Measurements from ENCODE around the gene HDAC5.

Gene HDAC5

DNA sequence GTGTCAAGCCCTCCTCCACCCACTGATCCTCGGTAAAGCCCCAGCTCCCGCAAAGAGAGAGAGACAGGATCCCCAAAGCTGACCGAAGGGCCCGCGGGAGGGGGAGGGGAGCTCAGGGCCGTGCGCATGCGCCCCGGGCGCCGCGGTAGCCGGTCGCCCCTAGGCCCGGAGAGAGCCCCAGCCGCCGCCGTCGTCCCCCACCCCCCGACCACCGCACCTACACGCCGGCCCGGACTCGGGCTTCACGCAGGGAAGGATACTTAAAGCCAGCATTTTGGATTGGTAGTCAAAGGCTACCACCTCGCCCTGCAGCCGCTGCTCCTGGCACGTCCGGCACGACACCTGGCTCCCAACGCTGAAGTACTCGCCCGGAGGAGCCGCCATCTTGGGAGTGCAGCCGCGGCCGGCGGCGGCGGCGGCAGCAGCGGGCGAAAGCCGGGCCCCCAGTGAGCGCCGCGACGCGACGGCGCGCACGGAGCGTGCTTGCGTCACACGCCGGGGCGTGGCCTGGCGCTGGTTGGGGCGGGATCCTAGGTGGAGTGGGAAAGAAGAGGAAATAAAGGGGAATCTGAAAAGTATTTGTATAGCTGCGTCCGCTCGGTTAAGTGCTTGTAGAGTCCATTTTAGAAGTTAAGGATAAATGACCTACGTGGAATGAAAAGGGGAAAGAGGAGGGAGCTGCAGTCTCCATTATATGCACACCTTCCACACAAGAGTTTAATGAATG, 57.1 kb downstream of the HDAC5 start, which contains the start of gene LSM12:
Gene LSM12 (minus strand): TSS at position 468 of the 727 bp plus-strand sequence. CDS start 84 bp downstream, at position 384.
- H3K4me1 ChIP-seq (ENCODE audit: insufficient read depth, poor library complexity, severe bottlenecking): peaks cover 9% of the 10 kb centered on the region
- peak within 1 kb of the TSS; percentile 84 for H3K27ac ChIP-seq (ENCODE audit: poor library complexity, severe bottlenecking)
- no peaks in the 10 kb centered on the region for H3K27me3 ChIP-seq (ENCODE audit: insufficient read depth, poor library complexity, severe bottlenecking)
- H3K36me3 ChIP-seq (ENCODE audit: low read depth): peaks cover 31% of the 10 kb centered on the region
- H3K4me3 ChIP-seq (ENCODE audit: severe bottlenecking): peak within 1 kb of the TSS; percentile 90
- ATAC-seq (ENCODE audit: low read depth) (peak; percentile 71), DNase-seq (ENCODE audit: low spot score) (no peak)
- TF ChIP-seq, protein P1, sequence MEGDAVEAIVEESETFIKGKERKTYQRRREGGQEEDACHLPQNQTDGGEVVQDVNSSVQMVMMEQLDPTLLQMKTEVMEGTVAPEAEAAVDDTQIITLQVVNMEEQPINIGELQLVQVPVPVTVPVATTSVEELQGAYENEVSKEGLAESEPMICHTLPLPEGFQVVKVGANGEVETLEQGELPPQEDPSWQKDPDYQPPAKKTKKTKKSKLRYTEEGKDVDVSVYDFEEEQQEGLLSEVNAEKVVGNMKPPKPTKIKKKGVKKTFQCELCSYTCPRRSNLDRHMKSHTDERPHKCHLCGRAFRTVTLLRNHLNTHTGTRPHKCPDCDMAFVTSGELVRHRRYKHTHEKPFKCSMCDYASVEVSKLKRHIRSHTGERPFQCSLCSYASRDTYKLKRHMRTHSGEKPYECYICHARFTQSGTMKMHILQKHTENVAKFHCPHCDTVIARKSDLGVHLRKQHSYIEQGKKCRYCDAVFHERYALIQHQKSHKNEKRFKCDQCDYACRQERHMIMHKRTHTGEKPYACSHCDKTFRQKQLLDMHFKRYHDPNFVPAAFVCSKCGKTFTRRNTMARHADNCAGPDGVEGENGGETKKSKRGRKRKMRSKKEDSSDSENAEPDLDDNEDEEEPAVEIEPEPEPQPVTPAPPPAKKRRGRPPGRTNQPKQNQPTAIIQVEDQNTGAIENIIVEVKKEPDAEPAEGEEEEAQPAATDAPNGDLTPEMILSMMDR (IDR thresholded peaks at IDR 0.05; ENCODE audit: poor library complexity, severe bottlenecking): no peak
- no peaks in the 10 kb centered on the region for H3K9me3 ChIP-seq (ENCODE audit: severe bottlenecking)

GRCh38 chr17:44065668-44066203, 57.7 kb downstream of the HDAC5 start:
- ATAC-seq (ENCODE audit: low read depth) (no peak), DNase-seq (ENCODE audit: low spot score) (no peak)
- no peaks in the 10 kb centered on the region for H3K9me3 ChIP-seq (ENCODE audit: severe bottlenecking)
- H3K27ac ChIP-seq (ENCODE audit: poor library complexity, severe bottlenecking): peak overlapping the region; percentile 84
- peak overlapping the region; percentile 90 for H3K4me3 ChIP-seq (ENCODE audit: severe bottlenecking)
- peaks cover 9% of the 10 kb centered on the region for H3K4me1 ChIP-seq (ENCODE audit: insufficient read depth, poor library complexity, severe bottlenecking)
- TF ChIP-seq, protein P1 (IDR thresholded peaks at IDR 0.05; ENCODE audit: poor library complexity, severe bottlenecking): no peak
- peaks cover 36% of the 10 kb centered on the region for H3K36me3 ChIP-seq (ENCODE audit: low read depth)
- H3K27me3 ChIP-seq (ENCODE audit: insufficient read depth, poor library complexity, severe bottlenecking): no peaks in the 10 kb centered on the region

- no peak overlapping the region for H3K4me3 ChIP-seq (ENCODE audit: severe bottlenecking)
- DNase-seq (ENCODE audit: low spot score) (no peak), ATAC-seq (ENCODE audit: low read depth) (no peak)
Measured at GRCh38 chr17:44063704-44064639, 59.5 kb downstream of the HDAC5 start.

DNA sequence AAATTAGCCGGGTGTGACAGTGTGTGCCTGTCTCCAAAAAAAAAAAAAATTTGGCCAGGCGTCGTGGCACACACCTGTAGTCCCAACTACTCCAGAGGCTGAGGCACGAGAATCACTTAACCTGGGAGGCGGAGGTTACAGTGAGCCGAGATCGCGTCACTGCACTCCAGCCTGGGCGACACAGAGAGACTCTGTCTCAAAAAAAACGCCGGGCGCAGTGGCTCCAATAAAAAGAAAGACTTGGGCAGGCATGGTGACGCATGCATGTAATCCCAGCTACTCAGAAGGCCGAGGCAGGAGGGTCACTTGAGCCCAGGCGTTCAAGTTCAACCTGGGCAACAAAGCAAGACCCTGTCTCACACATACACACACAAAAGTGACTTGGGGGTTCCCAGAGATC, 60.6 kb downstream of the HDAC5 start:
- DNase-seq (ENCODE audit: low spot score) (no peak), ATAC-seq (ENCODE audit: low read depth) (no peak)
- H3K36me3 ChIP-seq (ENCODE audit: low read depth): peaks cover 63% of the 10 kb centered on the region
- H3K27ac ChIP-seq (ENCODE audit: poor library complexity, severe bottlenecking): no peak overlapping the region
- no peak overlapping the region for H3K4me3 ChIP-seq (ENCODE audit: severe bottlenecking)
- TF ChIP-seq, protein P1 (IDR thresholded peaks at IDR 0.05; ENCODE audit: poor library complexity, severe bottlenecking): no peak
- no peaks in the 10 kb centered on the region for H3K27me3 ChIP-seq (ENCODE audit: insufficient read depth, poor library complexity, severe bottlenecking)
- peaks cover 5% of the 10 kb centered on the region for H3K4me1 ChIP-seq (ENCODE audit: insufficient read depth, poor library complexity, severe bottlenecking)
- H3K9me3 ChIP-seq (ENCODE audit: severe bottlenecking): no peaks in the 10 kb centered on the region

More at GRCh38 chr17:44063704-44064639, 59.5 kb downstream of the HDAC5 start:
- Histone ChIP-seq H3K36me3 (ENCODE audit: low read depth) (peaks cover 53% of the 10 kb centered on the region), H3K27me3 (ENCODE audit: insufficient read depth, poor library complexity, severe bottlenecking) (no peaks in the 10 kb centered on the region), H3K27ac (ENCODE audit: poor library complexity, severe bottlenecking) (no peak overlapping the region), H3K9me3 (ENCODE audit: severe bottlenecking) (no peaks in the 10 kb centered on the region), H3K4me1 (ENCODE audit: insufficient read depth, poor library complexity, severe bottlenecking) (peaks cover 5% of the 10 kb centered on the region)
- TF ChIP-seq, protein P1 (IDR thresholded peaks at IDR 0.05; ENCODE audit: poor library complexity, severe bottlenecking): no peak

Measured in RWPE2 (cell line).